ENCODE data around the gene PLLP. TPM values are rescaled to one million over a fixed set of nuclear protein-coding genes. Genes with fewer than 3 reads are reported as not detected.
A peak's percentile ranks its signal among the peaks of the same experiment; 100 is the strongest.

Gene PLLP
- total and polyA plus RNA-seq, 2 experiments from 2014 or later = 1.3 to 6.1 TPM

DNA sequence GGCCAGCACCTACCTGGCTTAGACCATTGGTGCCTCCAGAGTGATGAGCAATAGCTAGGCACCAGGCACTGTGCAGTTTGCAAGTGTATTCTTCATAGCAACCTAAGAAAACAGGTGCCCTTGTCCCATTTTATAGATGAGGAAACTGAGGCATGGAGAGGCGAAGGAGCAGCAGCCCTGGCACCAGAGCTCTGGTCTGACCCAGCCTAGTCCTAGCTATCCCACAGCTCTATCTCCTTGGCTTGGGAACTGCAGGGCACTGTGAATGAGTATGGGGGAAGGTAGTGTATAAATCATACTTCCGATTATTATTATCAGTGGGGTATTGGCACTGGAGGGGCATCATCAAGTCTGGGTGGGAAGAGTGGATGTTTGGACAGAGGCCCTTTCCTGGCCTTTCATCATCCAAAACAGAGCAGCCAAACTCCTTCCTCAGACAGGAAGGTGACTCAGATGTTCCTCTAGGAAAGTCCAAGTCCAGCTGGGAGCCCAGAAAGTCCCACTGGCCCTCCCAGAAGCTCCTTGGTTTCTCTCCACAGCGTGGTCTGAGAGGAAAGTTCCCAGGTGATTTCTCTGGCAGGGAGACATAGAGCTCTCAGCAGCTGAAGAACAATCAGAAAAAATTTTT lies 32.0 kb upstream of the PLLP start:
- no peaks in the 10 kb centered on the region for H3F3A ChIP-seq (replicated peaks; ENCODE audit: low read depth)
- TF ChIP-seq ZNF331 (CRISPR knock-in tag; IDR thresholded peaks at IDR 0.05; ENCODE audit: low read depth) (no peak), NANOG (IDR thresholded peaks at IDR 0.05; ENCODE audit: borderline replicate concordance) (no peak), STAT1 (IDR thresholded peaks at IDR 0.05; ENCODE audit: unreplicated experiment) (no peak), ZNF114 (CRISPR knock-in tag; IDR thresholded peaks at IDR 0.05) (no peak)
- Mint-ChIP-seq H3K27ac (no peak overlapping the region), H3K27me3 (ENCODE audit: insufficient read depth, low read depth, poor library complexity) (peaks cover 5% of the 10 kb centered on the region), H3K36me3 (ENCODE audit: low read depth) (no peaks in the 10 kb centered on the region), H3K4me1 (peaks cover 31% of the 10 kb centered on the region), H3K4me3 (no peak overlapping the region), H3K9me3 (no peaks in the 10 kb centered on the region)
- H3K27me3 ChIP-seq (ENCODE audit: insufficient read depth) = no peaks in the 10 kb centered on the region
- H3K36me3 ChIP-seq (ENCODE audit: insufficient read depth) = no peaks in the 10 kb centered on the region
- H3K9me2 ChIP-seq (ENCODE audit: insufficient read depth) = no peaks in the 10 kb centered on the region
- peaks cover 24% of the 10 kb centered on the region for H3K4me1 ChIP-seq (ENCODE audit: insufficient read depth)
- no peak overlapping the region; the same call in 1 of the 2 replicates for H2AFZ ChIP-seq
- H3K79me2 ChIP-seq (replicated peaks; ENCODE audit: insufficient read depth) = no peaks in the 10 kb centered on the region
- ATAC-seq (no peak), DNase-seq (ENCODE audit: low spot score) (no peak)
- H4K20me1 ChIP-seq (replicated peaks; ENCODE audit: insufficient read depth) = no peaks in the 10 kb centered on the region
- no peak overlapping the region for H3K4me2 ChIP-seq
- H3K27ac ChIP-seq (ENCODE audit: low read depth) = no peak overlapping the region
- H3K4me3 ChIP-seq = no peak overlapping the region

- Histone ChIP-seq H3K36me3 (ENCODE audit: insufficient read depth) (no peaks in the 10 kb centered on the region), H3K9me2 (ENCODE audit: insufficient read depth) (no peaks in the 10 kb centered on the region), H4K20me1 (replicated peaks; ENCODE audit: insufficient read depth) (no peaks in the 10 kb centered on the region), H3K79me2 (replicated peaks; ENCODE audit: insufficient read depth) (no peaks in the 10 kb centered on the region), H3K27me3 (ENCODE audit: insufficient read depth) (no peaks in the 10 kb centered on the region), H2AFZ (peak overlapping the region; percentile 32; the same call in 1 of the 2 replicates), H3K4me1 (ENCODE audit: insufficient read depth) (peaks cover 24% of the 10 kb centered on the region), H3K27ac (ENCODE audit: low read depth) (no peak overlapping the region), H3K4me2 (no peak overlapping the region), H3F3A (replicated peaks; ENCODE audit: low read depth) (no peaks in the 10 kb centered on the region), H3K4me3 (no peak overlapping the region)
- no peak for DNase-seq (ENCODE audit: low spot score)
- Mint-ChIP-seq H3K9me3 (no peaks in the 10 kb centered on the region), H3K4me3 (no peak overlapping the region), H3K36me3 (ENCODE audit: low read depth) (no peaks in the 10 kb centered on the region), H3K27ac (no peak overlapping the region), H3K27me3 (ENCODE audit: insufficient read depth, low read depth, poor library complexity) (peaks cover 3% of the 10 kb centered on the region), H3K4me1 (peaks cover 31% of the 10 kb centered on the region)
- no peak for ATAC-seq
- no peak for TF ChIP-seq CREB1 (CRISPR knock-in tag; IDR thresholded peaks at IDR 0.05; ENCODE audit: low read depth)
- no peak for TF ChIP-seq JUNB (IDR thresholded peaks at IDR 0.05; ENCODE audit: unreplicated experiment)
- no peak for TF ChIP-seq EZH2phosphoT487 (IDR thresholded peaks at IDR 0.05; ENCODE audit: unreplicated experiment)
- TF ChIP-seq, protein P1, sequence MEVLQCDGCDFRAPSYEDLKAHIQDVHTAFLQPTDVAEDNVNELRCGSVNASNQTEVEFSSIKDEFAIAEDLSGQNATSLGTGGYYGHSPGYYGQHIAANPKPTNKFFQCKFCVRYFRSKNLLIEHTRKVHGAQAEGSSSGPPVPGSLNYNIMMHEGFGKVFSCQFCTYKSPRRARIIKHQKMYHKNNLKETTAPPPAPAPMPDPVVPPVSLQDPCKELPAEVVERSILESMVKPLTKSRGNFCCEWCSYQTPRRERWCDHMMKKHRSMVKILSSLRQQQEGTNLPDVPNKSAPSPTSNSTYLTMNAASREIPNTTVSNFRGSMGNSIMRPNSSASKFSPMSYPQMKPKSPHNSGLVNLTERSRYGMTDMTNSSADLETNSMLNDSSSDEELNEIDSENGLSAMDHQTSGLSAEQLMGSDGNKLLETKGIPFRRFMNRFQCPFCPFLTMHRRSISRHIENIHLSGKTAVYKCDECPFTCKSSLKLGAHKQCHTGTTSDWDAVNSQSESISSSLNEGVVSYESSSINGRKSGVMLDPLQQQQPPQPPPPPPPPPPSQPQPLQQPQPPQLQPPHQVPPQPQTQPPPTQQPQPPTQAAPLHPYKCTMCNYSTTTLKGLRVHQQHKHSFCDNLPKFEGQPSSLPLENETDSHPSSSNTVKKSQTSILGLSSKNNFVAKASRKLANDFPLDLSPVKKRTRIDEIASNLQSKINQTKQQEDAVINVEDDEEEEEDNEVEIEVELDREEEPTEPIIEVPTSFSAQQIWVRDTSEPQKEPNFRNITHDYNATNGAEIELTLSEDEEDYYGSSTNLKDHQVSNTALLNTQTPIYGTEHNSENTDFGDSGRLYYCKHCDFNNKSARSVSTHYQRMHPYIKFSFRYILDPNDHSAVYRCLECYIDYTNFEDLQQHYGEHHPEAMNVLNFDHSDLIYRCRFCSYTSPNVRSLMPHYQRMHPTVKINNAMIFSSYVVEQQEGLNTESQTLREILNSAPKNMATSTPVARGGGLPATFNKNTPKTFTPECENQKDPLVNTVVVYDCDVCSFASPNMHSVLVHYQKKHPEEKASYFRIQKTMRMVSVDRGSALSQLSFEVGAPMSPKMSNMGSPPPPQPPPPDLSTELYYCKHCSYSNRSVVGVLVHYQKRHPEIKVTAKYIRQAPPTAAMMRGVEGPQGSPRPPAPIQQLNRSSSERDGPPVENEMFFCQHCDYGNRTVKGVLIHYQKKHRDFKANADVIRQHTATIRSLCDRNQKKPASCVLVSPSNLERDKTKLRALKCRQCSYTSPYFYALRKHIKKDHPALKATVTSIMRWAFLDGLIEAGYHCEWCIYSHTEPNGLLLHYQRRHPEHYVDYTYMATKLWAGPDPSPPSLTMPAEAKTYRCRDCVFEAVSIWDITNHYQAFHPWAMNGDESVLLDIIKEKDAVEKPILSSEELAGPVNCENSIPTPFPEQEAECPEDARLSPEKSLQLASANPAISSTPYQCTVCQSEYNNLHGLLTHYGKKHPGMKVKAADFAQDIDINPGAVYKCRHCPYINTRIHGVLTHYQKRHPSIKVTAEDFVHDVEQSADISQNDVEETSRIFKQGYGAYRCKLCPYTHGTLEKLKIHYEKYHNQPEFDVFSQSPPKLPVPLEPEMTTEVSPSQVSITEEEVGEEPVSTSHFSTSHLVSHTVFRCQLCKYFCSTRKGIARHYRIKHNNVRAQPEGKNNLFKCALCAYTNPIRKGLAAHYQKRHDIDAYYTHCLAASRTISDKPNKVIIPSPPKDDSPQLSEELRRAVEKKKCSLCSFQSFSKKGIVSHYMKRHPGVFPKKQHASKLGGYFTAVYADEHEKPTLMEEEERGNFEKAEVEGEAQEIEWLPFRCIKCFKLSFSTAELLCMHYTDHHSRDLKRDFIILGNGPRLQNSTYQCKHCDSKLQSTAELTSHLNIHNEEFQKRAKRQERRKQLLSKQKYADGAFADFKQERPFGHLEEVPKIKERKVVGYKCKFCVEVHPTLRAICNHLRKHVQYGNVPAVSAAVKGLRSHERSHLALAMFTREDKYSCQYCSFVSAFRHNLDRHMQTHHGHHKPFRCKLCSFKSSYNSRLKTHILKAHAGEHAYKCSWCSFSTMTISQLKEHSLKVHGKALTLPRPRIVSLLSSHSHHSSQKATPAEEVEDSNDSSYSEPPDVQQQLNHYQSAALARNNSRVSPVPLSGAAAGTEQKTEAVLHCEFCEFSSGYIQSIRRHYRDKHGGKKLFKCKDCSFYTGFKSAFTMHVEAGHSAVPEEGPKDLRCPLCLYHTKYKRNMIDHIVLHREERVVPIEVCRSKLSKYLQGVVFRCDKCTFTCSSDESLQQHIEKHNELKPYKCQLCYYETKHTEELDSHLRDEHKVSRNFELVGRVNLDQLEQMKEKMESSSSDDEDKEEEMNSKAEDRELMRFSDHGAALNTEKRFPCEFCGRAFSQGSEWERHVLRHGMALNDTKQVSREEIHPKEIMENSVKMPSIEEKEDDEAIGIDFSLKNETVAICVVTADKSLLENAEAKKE (CRISPR knock-in tag; IDR thresholded peaks at IDR 0.05) = no peak
- TF ChIP-seq, protein P2, sequence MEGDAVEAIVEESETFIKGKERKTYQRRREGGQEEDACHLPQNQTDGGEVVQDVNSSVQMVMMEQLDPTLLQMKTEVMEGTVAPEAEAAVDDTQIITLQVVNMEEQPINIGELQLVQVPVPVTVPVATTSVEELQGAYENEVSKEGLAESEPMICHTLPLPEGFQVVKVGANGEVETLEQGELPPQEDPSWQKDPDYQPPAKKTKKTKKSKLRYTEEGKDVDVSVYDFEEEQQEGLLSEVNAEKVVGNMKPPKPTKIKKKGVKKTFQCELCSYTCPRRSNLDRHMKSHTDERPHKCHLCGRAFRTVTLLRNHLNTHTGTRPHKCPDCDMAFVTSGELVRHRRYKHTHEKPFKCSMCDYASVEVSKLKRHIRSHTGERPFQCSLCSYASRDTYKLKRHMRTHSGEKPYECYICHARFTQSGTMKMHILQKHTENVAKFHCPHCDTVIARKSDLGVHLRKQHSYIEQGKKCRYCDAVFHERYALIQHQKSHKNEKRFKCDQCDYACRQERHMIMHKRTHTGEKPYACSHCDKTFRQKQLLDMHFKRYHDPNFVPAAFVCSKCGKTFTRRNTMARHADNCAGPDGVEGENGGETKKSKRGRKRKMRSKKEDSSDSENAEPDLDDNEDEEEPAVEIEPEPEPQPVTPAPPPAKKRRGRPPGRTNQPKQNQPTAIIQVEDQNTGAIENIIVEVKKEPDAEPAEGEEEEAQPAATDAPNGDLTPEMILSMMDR (conservative IDR thresholded peaks at IDR 0.05; ENCODE audit: low read depth in 2 of 2) = no peak
- TF ChIP-seq STAT1 (IDR thresholded peaks at IDR 0.05; ENCODE audit: unreplicated experiment) = no peak
- TF ChIP-seq POLR2AphosphoS5 (IDR thresholded peaks at IDR 0.05; ENCODE audit: low read depth) = no peak
- TF ChIP-seq EZH2 (IDR thresholded peaks at IDR 0.05; ENCODE audit: low read depth, unreplicated experiment) = no peak
Observed at GRCh38 chr16:57315416-57315815, 30.9 kb upstream of the PLLP start.

Measured in GM23338 (cell line).